GM23338 (cell line): ENCODE data around the gene PF4V1. TPM values are rescaled to one million over a fixed set of nuclear protein-coding genes. Genes with fewer than 3 reads are reported as not detected.
A peak's percentile ranks its signal among the peaks of the same experiment; 100 is the strongest.

Experiments used
- ATAC-seq: fragments of 200-7000 bp; cut with Tn5 transposase; 3 replicates; pipeline ENCODE4 v1.9.1; 2020
- DNase-seq: peaks from one replicate; pipeline ENCODE4 v3.0.0-alpha.2; 2015; ENCODE audit warnings: low spot score
- H2AFZ ChIP-seq: fragments of 200-600 bp; sonication (generic); 2 replicates; pipeline ENCODE4 v1.8.0; 2016; ENCODE audit warnings: antibody characterized with exemption, mild to moderate bottlenecking, moderate library complexity
- H3F3A ChIP-seq: fragments of 200-600 bp; sonication (generic); replicated peaks from 2 replicates; pipeline ENCODE4 v1.8.0; 2017; ENCODE audit warnings: antibody characterized with exemption, mixed run types, low read depth
- H3K27ac ChIP-seq: fragments of 200-600 bp; sonication (generic); 2 replicates; pipeline ENCODE4 v1.6.1; 2016; ENCODE audit warnings: low read depth
- H3K27me3 ChIP-seq: fragments of 200-600 bp; sonication (generic); 2 replicates; pipeline ENCODE4 v1.8.0; 2016; ENCODE audit warnings: mild to moderate bottlenecking, mixed run types, moderate library complexity; ENCODE audit not compliant: insufficient read depth
- H3K36me3 ChIP-seq: fragments of 200-600 bp; sonication (generic); 2 replicates; pipeline ENCODE4 v1.8.0; 2016; ENCODE audit warnings: mild to moderate bottlenecking; ENCODE audit not compliant: insufficient read depth
- H3K4me1 ChIP-seq: fragments of 200-600 bp; sonication (generic); 2 replicates; pipeline ENCODE4 v1.8.0; 2016; ENCODE audit warnings: mild to moderate bottlenecking, moderate library complexity; ENCODE audit not compliant: insufficient read depth
- H3K4me2 ChIP-seq: fragments of 200-600 bp; sonication (generic); 2 replicates; pipeline ENCODE4 v1.7.1; 2017; ENCODE audit warnings: mixed run types
- H3K4me3 ChIP-seq: fragments of 200-600 bp; sonication (generic); 2 replicates; pipeline ENCODE4 v1.6.1; 2016; ENCODE audit warnings: mixed run types
- H3K79me2 ChIP-seq: fragments of 200-600 bp; sonication (generic); replicated peaks from 2 replicates; pipeline ENCODE4 v1.8.0; 2017; ENCODE audit warnings: mild to moderate bottlenecking; ENCODE audit not compliant: insufficient read depth
- H3K9me2 ChIP-seq: fragments of 200-600 bp; sonication (generic); 2 replicates; pipeline ENCODE4 v1.8.0; 2017; ENCODE audit not compliant: insufficient read depth
- H4K20me1 ChIP-seq: fragments of 200-600 bp; sonication (generic); replicated peaks from 2 replicates; pipeline ENCODE4 v1.8.0; 2017; ENCODE audit warnings: mild to moderate bottlenecking; ENCODE audit not compliant: insufficient read depth
- H3K27ac Mint-ChIP-seq: 2 replicates; pipeline ENCODE4 v1.8.0; 2020; ENCODE audit warnings: inconsistent platforms, mild to moderate bottlenecking, moderate library complexity, mixed read lengths
- H3K27me3 Mint-ChIP-seq: 3 replicates; pipeline ENCODE4 v1.8.0; 2022; ENCODE audit warnings: low read depth, mild to moderate bottlenecking, moderate library complexity, mixed read lengths, inconsistent platforms; ENCODE audit not compliant: insufficient read depth, poor library complexity
- H3K36me3 Mint-ChIP-seq: 3 replicates; pipeline ENCODE4 v1.8.0; 2021; ENCODE audit warnings: low read depth, mild to moderate bottlenecking, inconsistent platforms, moderate library complexity, mixed read lengths
- H3K4me1 Mint-ChIP-seq: 3 replicates; pipeline ENCODE4 v1.8.0; 2020; ENCODE audit warnings: mild to moderate bottlenecking, inconsistent platforms, mixed read lengths
- H3K4me3 Mint-ChIP-seq: 3 replicates; pipeline ENCODE4 v1.8.0; 2021; ENCODE audit warnings: moderate library complexity, mild to moderate bottlenecking, inconsistent platforms, mixed read lengths
- H3K9me3 Mint-ChIP-seq: 3 replicates; pipeline ENCODE4 v1.8.0; 2020; ENCODE audit warnings: moderate library complexity, mild to moderate bottlenecking, inconsistent platforms, mixed read lengths
- EZH2 ChIP-seq: fragments of 200-600 bp; sonication (generic); IDR thresholded peaks from one replicate; pipeline ENCODE4 v1.8.0; 2017; ENCODE audit warnings: antibody characterized with exemption, mild to moderate bottlenecking, low read depth; ENCODE audit not compliant: unreplicated experiment
- NANOG ChIP-seq: IDR thresholded peaks from 2 replicates; pipeline ENCODE4 v1.6.1; 2016; ENCODE audit warnings: antibody characterized with exemption, borderline replicate concordance
- long read RNA-seq: library from polyadenylated mRNA; unstranded; transcript quantifications from one replicate; pipeline ENCODE4 v2.0.0, GENCODE V29; 2020; ENCODE audit not compliant: unreplicated experiment
- polyA plus RNA-seq: library from polyadenylated mRNA; unstranded; fragments of >200 nt; fragmentation: Nextera tagmentation; extraction: Ambion mirVana; gene quantifications from 2 replicates; pipeline ENCODE4 v1.2.1, GENCODE V29; 2016
- total RNA-seq: library from RNA; depleted of rRNA; stranded (reverse); fragments of >200 nt; shearing (Covaris generic); gene quantifications from 2 replicates; pipeline ENCODE4 v1.2.3, GENCODE V29; 2014; rRNA removed
- TF ChIP-seq, protein P1 (sequence below), 2 experiments: fragments of 200-600 bp in 1 of 2; sonication (generic) in 1 of 2; conservative IDR thresholded peaks; 2 replicates each; pipeline versions ENCODE4 v1.5.1 to v1.6.1; 2016 to 2017; ENCODE audit warnings: antibody characterized with exemption in 2 of 2, low read depth in 2 of 2, mild to moderate bottlenecking in 2 of 2, moderate library complexity in 1 of 2
- TF ChIP-seq, protein P2 (sequence below): fragments of 250-450 bp; sonication (Bioruptor Pico); IDR thresholded peaks from 2 replicates; pipeline ENCODE4 v1.5.0; 2020; ENCODE audit warnings: mild to moderate bottlenecking, moderate library complexity

PF4V1 gene, protein sequence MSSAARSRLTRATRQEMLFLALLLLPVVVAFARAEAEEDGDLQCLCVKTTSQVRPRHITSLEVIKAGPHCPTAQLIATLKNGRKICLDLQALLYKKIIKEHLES
- total RNA-seq (0.66 TPM in 1 of 2 replicates, not detected in the other), polyA plus RNA-seq (1.7 TPM in 1 of 2 replicates, not detected in the other)
- long read RNA-seq = 0 reads

DNA sequence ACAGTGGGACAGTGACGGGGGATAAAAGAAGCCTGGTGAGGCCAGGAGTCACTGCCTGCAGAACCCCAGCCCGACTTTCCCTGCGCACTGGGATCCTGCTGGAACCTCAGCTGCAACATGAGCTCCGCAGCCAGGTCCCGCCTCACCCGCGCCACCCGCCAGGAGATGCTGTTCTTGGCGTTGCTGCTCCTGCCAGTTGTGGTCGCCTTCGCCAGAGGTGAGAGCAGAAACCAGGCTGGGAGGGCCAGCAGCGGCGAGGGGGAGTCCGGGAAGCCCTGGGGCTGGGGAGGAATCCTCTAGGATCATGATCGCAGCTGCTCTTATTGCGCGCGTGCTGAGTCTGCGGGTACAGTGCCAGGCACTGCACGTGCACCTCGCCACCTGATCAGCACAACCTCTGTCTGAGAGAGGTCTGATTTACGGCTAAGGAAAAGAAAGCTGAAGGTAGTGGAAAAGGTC, at the start of gene PF4V1:
Gene PF4V1 (plus strand): TSS at position 51 of the 459 bp plus-strand sequence. CDS start 67 bp downstream, at position 118.
- DNase-seq = peak; percentile 59
- Histone ChIP-seq H3K79me2 (no peaks in the 10 kb centered on the region), H3K4me1 (peaks cover 7% of the 10 kb centered on the region; the same call in 1 of the 2 replicates), H3K36me3 (no peaks in the 10 kb centered on the region), H3K9me2 (no peaks in the 10 kb centered on the region), H4K20me1 (no peaks in the 10 kb centered on the region), H3K4me3 (peak within 1 kb of the TSS; percentile 23; the same call in 1 of the 2 replicates), H3F3A (no peaks in the 10 kb centered on the region), H2AFZ (peak within 1 kb of the TSS; percentile 83; the same call in 1 of the 2 replicates), H3K27me3 (peaks cover 10% of the 10 kb centered on the region; the same call in 1 of the 2 replicates), H3K27ac (no peak within 1 kb of the TSS), H3K4me2 (peak within 1 kb of the TSS; percentile 40; the same call in 1 of the 2 replicates)
- Mint-ChIP-seq H3K36me3 (no peaks in the 10 kb centered on the region), H3K4me1 (peaks cover 8% of the 10 kb centered on the region), H3K27ac (no peak within 1 kb of the TSS), H3K4me3 (peak within 1 kb of the TSS; percentile 3; the same call in 1 of the 3 replicates), H3K9me3 (no peaks in the 10 kb centered on the region), H3K27me3 (peaks cover 4% of the 10 kb centered on the region)
- TF ChIP-seq, protein P1, sequence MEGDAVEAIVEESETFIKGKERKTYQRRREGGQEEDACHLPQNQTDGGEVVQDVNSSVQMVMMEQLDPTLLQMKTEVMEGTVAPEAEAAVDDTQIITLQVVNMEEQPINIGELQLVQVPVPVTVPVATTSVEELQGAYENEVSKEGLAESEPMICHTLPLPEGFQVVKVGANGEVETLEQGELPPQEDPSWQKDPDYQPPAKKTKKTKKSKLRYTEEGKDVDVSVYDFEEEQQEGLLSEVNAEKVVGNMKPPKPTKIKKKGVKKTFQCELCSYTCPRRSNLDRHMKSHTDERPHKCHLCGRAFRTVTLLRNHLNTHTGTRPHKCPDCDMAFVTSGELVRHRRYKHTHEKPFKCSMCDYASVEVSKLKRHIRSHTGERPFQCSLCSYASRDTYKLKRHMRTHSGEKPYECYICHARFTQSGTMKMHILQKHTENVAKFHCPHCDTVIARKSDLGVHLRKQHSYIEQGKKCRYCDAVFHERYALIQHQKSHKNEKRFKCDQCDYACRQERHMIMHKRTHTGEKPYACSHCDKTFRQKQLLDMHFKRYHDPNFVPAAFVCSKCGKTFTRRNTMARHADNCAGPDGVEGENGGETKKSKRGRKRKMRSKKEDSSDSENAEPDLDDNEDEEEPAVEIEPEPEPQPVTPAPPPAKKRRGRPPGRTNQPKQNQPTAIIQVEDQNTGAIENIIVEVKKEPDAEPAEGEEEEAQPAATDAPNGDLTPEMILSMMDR (conservative IDR thresholded peaks at IDR 0.05; ENCODE audit: low read depth in 2 of 2) = peak in 1 of 2 experiments; percentile 28; a peak in 2 of 4 replicates
- TF ChIP-seq NANOG (no peak), EZH2 (no peak)
- TF ChIP-seq, protein P2, sequence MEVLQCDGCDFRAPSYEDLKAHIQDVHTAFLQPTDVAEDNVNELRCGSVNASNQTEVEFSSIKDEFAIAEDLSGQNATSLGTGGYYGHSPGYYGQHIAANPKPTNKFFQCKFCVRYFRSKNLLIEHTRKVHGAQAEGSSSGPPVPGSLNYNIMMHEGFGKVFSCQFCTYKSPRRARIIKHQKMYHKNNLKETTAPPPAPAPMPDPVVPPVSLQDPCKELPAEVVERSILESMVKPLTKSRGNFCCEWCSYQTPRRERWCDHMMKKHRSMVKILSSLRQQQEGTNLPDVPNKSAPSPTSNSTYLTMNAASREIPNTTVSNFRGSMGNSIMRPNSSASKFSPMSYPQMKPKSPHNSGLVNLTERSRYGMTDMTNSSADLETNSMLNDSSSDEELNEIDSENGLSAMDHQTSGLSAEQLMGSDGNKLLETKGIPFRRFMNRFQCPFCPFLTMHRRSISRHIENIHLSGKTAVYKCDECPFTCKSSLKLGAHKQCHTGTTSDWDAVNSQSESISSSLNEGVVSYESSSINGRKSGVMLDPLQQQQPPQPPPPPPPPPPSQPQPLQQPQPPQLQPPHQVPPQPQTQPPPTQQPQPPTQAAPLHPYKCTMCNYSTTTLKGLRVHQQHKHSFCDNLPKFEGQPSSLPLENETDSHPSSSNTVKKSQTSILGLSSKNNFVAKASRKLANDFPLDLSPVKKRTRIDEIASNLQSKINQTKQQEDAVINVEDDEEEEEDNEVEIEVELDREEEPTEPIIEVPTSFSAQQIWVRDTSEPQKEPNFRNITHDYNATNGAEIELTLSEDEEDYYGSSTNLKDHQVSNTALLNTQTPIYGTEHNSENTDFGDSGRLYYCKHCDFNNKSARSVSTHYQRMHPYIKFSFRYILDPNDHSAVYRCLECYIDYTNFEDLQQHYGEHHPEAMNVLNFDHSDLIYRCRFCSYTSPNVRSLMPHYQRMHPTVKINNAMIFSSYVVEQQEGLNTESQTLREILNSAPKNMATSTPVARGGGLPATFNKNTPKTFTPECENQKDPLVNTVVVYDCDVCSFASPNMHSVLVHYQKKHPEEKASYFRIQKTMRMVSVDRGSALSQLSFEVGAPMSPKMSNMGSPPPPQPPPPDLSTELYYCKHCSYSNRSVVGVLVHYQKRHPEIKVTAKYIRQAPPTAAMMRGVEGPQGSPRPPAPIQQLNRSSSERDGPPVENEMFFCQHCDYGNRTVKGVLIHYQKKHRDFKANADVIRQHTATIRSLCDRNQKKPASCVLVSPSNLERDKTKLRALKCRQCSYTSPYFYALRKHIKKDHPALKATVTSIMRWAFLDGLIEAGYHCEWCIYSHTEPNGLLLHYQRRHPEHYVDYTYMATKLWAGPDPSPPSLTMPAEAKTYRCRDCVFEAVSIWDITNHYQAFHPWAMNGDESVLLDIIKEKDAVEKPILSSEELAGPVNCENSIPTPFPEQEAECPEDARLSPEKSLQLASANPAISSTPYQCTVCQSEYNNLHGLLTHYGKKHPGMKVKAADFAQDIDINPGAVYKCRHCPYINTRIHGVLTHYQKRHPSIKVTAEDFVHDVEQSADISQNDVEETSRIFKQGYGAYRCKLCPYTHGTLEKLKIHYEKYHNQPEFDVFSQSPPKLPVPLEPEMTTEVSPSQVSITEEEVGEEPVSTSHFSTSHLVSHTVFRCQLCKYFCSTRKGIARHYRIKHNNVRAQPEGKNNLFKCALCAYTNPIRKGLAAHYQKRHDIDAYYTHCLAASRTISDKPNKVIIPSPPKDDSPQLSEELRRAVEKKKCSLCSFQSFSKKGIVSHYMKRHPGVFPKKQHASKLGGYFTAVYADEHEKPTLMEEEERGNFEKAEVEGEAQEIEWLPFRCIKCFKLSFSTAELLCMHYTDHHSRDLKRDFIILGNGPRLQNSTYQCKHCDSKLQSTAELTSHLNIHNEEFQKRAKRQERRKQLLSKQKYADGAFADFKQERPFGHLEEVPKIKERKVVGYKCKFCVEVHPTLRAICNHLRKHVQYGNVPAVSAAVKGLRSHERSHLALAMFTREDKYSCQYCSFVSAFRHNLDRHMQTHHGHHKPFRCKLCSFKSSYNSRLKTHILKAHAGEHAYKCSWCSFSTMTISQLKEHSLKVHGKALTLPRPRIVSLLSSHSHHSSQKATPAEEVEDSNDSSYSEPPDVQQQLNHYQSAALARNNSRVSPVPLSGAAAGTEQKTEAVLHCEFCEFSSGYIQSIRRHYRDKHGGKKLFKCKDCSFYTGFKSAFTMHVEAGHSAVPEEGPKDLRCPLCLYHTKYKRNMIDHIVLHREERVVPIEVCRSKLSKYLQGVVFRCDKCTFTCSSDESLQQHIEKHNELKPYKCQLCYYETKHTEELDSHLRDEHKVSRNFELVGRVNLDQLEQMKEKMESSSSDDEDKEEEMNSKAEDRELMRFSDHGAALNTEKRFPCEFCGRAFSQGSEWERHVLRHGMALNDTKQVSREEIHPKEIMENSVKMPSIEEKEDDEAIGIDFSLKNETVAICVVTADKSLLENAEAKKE = no peak
- peak; percentile 95 for ATAC-seq
